ENCODE results near the gene ARID1A. TPM values are rescaled to one million over a fixed set of nuclear protein-coding genes. Genes with fewer than 3 reads are reported as not detected.

Gene ARID1A
- total and polyA plus RNA-seq, 11 donors: 14.1 to 73.9 (median 45.3) TPM

- peaks cover 16 to 99% (median 78%) of the 10 kb centered on the region in 12 donors for H3K4me1 ChIP-seq
- DNase-seq: no peak
- intact Hi-C loops (cut with DNase I): loop anchor here in 1 of 10 donors (5.0 kb wide), 1 partner anchor 34 kb away; no protein-coding TSS in a partner anchor
- no peak overlapping the region for H3K4me3 ChIP-seq
- peak overlapping the region in 7 of 12 donors; percentile 14 to 58 (median 35) for H3K27ac ChIP-seq
- H3K36me3 ChIP-seq: peaks cover 0 to 80% (median 13%) of the 10 kb centered on the region in 9 donors
- 82 to 92% (median 89%) methylated on average over 1 of the region's 1 CpG for WGBS, 4 donors
- TF ChIP-seq CTCF (IDR thresholded peaks at IDR 0.05) (no peak), POLR2A (IDR thresholded peaks at IDR 0.05) (no peak)
- H3K27me3 ChIP-seq: no peaks in the 10 kb centered on the region
- no peak for ATAC-seq
- no peaks in the 10 kb centered on the region for H3K9me3 ChIP-seq
These were observed 52.5 kb downstream of the ARID1A start for GRCh38 chr1:26748351-26748750.

- no peak overlapping the region for H3K27ac ChIP-seq
These were observed 53.6 kb downstream of the ARID1A start for GRCh38 chr1:26749458-26749857.

GRCh38 chr1:26750428-26750827 is 54.6 kb downstream of the ARID1A start:
- Histone ChIP-seq H3K36me3 (peaks cover 0 to 93% (median 17%) of the 10 kb centered on the region in 9 donors), H3K27ac (peak overlapping the region in 2 of 12 donors; percentile 2 to 28), H3K4me3 (no peak overlapping the region), H3K9me3 (no peaks in the 10 kb centered on the region), H3K27me3 (no peaks in the 10 kb centered on the region), H3K4me1 (peaks cover 11 to 95% (median 70%) of the 10 kb centered on the region in 12 donors)
- DNase-seq (no peak), ATAC-seq (no peak)
- WGBS, 4 donors: 50 to 82% (median 75%) methylated on average over 1 of the region's 1 CpG
- intact Hi-C loops (cut with DNase I): loop anchor here in 4 of 10 donors (5.0 kb wide), 2 partner anchors 37 to 53 kb away; partner anchors contain the start of genes PIGV (in 3 of the 4) and ARID1A (in 1 of the 4)
- TF ChIP-seq CTCF (IDR thresholded peaks at IDR 0.05) (no peak), POLR2A (IDR thresholded peaks at IDR 0.05) (no peak)

More at GRCh38 chr1:26749458-26749857, 53.6 kb downstream of the ARID1A start:
- no peak for DNase-seq
- H3K4me3 ChIP-seq: no peak overlapping the region
- peaks cover 0 to 90% (median 13%) of the 10 kb centered on the region in 9 donors for H3K36me3 ChIP-seq
- intact Hi-C loops (cut with DNase I): loop anchor here in 1 of 10 donors (5.0 kb wide), 1 partner anchor 33 kb away; no protein-coding TSS in a partner anchor
- no peaks in the 10 kb centered on the region for H3K27me3 ChIP-seq
- 73 to 81% (median 77%) methylated on average over 5 of the region's 5 CpGs for WGBS, 4 donors
- H3K9me3 ChIP-seq: no peaks in the 10 kb centered on the region
- peaks cover 12 to 99% (median 77%) of the 10 kb centered on the region in 12 donors for H3K4me1 ChIP-seq
- TF ChIP-seq POLR2A (IDR thresholded peaks at IDR 0.05) (no peak), CTCF (IDR thresholded peaks at IDR 0.05) (no peak)
- ATAC-seq: no peak

GRCh38 chr1:26752519-26752918 is 56.7 kb downstream of the ARID1A start:
- Histone ChIP-seq H3K9me3 (no peaks in the 10 kb centered on the region), H3K4me3 (no peak overlapping the region), H3K36me3 (peaks cover 0 to 88% (median 15%) of the 10 kb centered on the region in 9 donors), H3K27ac (peak overlapping the region; percentile 36 to 83 (median 64)), H3K4me1 (peaks cover 11 to 77% (median 66%) of the 10 kb centered on the region in 12 donors), H3K27me3 (no peaks in the 10 kb centered on the region)
- peak in 4 of 5 donors; percentile 38 to 67 (median 46) for DNase-seq
- ATAC-seq: peak in 3 of 4 donors; percentile 17 to 55 (median 25)
- TF ChIP-seq POLR2A (IDR thresholded peaks at IDR 0.05): peak in 1 of 2 donors; percentile 12
- no peak for TF ChIP-seq CTCF (IDR thresholded peaks at IDR 0.05)
- intact Hi-C loops (cut with DNase I): loop anchor here in 6 of 10 donors (2.0 to 5.0 kb wide), 4 partner anchors 32 to 56 kb away; partner anchors contain the start of genes PIGV (in 3 of the 6) and ARID1A (in 2 of the 6)
- WGBS, 4 donors: 45 to 60% (median 56%) methylated on average over 4 of the region's 4 CpGs

All from heart left ventricle (tissue), 16 donors.